HuH-7.5 (cell line): Measurements from ENCODE around the gene GLIS1.

ENCODE experiments used
- DNase-seq: peaks from one replicate; pipeline ENCODE4 v3.0.0; 2011; ENCODE audit warnings: low spot score

GLIS1 gene

GRCh38 chr1:53529555-53529954, 209.4 kb downstream of the GLIS1 start:
- no peak for DNase-seq

- DNase-seq: no peak
These were observed 211.6 kb downstream of the GLIS1 start for GRCh38 chr1:53527368-53527767.

- peak; percentile 66 for DNase-seq
These were observed 212.4 kb downstream of the GLIS1 start for GRCh38 chr1:53526451-53527101.

- DNase-seq: peak; percentile 44
These were observed 213.4 kb downstream of the GLIS1 start for GRCh38 chr1:53525595-53525994.

GRCh38 chr1:53524428-53525375, 214.3 kb downstream of the GLIS1 start:
- no peak for DNase-seq

GRCh38 chr1:53521924-53522552, 216.9 kb downstream of the GLIS1 start:
- no peak for DNase-seq

GRCh38 chr1:53520481-53520880, 218.5 kb downstream of the GLIS1 start:
- DNase-seq: no peak

GRCh38 chr1:53519421-53519820, 219.5 kb downstream of the GLIS1 start:
- no peak for DNase-seq

- DNase-seq: no peak
These were observed 220.2 kb downstream of the GLIS1 start for GRCh38 chr1:53518775-53519174.

GRCh38 chr1:53517821-53518352, 221.1 kb downstream of the GLIS1 start:
- DNase-seq: no peak

- DNase-seq: no peak
These were observed 221.9 kb downstream of the GLIS1 start for GRCh38 chr1:53517109-53517508.

GRCh38 chr1:53516181-53516580, 222.8 kb downstream of the GLIS1 start:
- DNase-seq: no peak

- no peak for DNase-seq
These were observed 224.5 kb downstream of the GLIS1 start for GRCh38 chr1:53514436-53514835.

- no peak for DNase-seq
These were observed 225.1 kb downstream of the GLIS1 start for GRCh38 chr1:53513846-53514245.

- DNase-seq: no peak
These were observed 225.9 kb downstream of the GLIS1 start for GRCh38 chr1:53512807-53513755.

GRCh38 chr1:53511933-53512806, 226.8 kb downstream of the GLIS1 start:
- DNase-seq: no peak

GRCh38 chr1:53511323-53511932, 227.5 kb downstream of the GLIS1 start:
- DNase-seq: no peak

GRCh38 chr1:53510215-53510614, 228.7 kb downstream of the GLIS1 start:
- DNase-seq: no peak

GRCh38 chr1:53509775-53510174, 229.2 kb downstream of the GLIS1 start:
- no peak for DNase-seq
